Cerebellar nuclear complex (tissue), 1 donor: ENCODE data around the gene TGFBR3L.
"Not testable (repeated sequence)": the region's sequence is repeated elsewhere in the genome, so short reads cannot be mapped to it uniquely, and the experiment has no call there.

Experiments used
- DNase-seq, 2 experiments: peaks; one replicate each; lab custom pipeline; 2025; lab: John Stamatoyannopoulos, UW

The TGFBR3L gene

GRCh38 chr19:7928334-7928706 lies 13.7 kb downstream of the TGFBR3L start:
- no peak for DNase-seq

- DNase-seq: no peak
Measured at GRCh38 chr19:7928741-7929701, 14.4 kb downstream of the TGFBR3L start.

DNA sequence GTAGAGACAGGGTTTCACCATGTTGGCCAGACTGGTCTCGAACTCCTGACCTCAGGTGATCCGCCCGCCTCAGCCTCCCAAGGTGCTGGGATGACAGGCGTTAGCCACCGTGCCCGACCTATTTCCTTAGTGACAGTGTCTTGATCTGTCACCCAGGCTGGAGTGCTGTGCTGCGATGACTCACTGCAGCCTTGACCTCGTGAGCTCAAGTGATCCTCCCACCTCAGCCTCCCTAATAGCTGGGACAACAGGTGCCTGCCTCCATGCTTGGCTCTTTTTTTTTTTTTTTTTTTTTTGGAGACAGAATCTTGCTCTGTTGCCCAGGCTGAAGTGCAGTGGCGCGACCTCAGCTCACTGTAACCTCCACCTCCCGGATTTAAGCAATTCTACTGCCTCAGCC lies 15.4 kb downstream of the TGFBR3L start:
- not testable (repeated sequence) for DNase-seq

- DNase-seq: no peak
Measured at GRCh38 chr19:7930765-7931164, 16.1 kb downstream of the TGFBR3L start.

GRCh38 chr19:7931221-7932061 lies 16.8 kb downstream of the TGFBR3L start:
- DNase-seq: no peak

DNA sequence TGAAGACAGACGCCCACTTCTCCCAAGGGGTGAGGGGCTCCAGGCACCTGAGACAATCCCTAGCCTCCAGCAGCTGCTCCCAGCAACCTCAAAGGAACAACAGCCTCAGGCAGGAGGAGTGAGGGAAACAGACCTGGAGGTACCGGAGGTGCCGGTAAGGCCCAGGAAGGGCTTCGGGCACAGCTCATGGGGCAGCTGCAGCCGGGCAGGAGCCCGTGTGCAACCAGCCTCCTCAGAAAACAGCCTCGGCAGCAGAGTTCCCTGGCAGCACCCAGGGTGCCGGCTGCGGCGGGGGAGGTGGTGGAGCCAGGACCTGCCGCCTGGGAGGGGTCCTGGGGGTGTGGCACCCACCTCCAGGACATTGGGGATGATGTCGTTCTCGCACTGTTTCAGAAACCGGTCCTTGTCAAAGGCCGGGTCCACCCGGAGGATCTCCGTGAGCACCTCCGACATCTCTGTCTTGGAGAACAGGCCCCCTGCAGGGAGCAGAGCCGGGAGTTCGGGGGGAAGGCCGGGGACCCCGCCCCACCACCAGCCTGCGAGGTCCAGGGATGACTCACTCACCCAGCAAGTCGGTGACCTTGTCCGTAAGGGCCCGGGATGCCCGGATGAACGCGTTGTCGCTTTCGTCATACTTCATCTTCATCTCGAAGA lies 17.8 kb downstream of the TGFBR3L start:
- no peak for DNase-seq

- no peak for DNase-seq
Measured at GRCh38 chr19:7932930-7933300, 18.3 kb downstream of the TGFBR3L start.

DNA sequence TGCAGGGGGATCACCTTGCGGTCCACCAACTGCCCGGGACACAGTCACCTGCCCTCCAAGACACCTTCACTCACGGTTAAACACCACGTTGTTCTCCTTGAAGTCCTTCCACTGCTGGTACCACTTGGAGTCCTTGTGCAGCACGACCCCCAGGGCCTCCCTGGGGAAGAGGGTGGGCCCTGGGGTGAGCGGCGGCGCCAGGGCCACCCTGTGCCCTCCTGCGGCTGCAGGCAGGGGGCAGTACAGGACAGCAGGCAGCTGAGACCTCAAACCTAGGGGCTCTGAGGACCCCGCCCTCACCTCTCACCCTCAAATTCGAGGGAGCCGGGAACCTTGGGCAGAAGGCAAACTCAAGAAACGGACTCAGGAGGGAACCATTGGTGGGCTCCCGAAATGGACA lies 18.8 kb downstream of the TGFBR3L start:
- no peak for DNase-seq

DNA sequence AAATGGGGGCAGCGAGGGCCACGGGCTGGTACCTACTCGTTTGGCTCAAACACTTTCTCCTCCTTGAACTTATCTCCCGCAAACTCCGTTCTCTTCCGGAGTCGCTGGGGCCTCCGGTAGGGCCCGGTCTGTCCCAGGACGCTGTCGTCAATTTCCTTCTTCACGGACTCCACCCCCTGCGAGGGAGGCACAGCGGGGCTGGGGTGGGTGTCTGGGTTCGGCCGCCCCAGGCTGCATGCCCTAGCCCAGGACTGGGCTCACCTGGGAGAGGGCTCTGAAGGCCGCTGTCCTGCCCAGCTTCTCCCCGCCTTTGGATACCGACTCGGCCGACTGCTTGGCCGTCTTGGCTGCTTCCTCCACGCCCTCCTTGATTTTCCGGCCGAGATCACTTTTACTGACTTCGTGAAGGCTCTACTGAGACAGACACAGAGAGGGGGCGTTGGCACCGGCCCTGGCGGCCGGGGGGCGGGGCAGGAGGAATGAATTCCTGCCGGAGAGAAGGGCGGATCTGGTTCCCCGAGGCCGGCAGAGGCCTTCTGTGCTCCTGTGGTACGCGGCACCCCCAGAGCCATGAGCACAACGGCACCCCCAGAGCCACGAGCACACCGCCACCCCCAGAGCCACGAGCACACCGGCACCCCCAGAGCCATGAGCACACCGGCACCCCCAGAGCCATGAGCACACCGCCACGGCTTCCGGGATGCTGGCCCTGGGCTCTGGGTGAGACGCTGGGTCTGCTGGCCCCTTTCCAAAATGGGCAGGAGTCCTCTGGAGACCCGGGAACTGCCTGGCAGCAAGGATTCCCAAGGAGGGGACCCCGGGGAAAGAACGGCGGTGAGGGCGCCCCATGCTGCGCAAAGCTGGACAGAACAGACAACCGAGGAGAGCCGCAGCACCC lies 19.4 kb downstream of the TGFBR3L start:
- DNase-seq: no peak

GRCh38 chr19:7934766-7935165 lies 20.1 kb downstream of the TGFBR3L start:
- no peak for DNase-seq

GRCh38 chr19:7940841-7941240 lies 26.2 kb downstream of the TGFBR3L start:
- no peak for DNase-seq

DNA sequence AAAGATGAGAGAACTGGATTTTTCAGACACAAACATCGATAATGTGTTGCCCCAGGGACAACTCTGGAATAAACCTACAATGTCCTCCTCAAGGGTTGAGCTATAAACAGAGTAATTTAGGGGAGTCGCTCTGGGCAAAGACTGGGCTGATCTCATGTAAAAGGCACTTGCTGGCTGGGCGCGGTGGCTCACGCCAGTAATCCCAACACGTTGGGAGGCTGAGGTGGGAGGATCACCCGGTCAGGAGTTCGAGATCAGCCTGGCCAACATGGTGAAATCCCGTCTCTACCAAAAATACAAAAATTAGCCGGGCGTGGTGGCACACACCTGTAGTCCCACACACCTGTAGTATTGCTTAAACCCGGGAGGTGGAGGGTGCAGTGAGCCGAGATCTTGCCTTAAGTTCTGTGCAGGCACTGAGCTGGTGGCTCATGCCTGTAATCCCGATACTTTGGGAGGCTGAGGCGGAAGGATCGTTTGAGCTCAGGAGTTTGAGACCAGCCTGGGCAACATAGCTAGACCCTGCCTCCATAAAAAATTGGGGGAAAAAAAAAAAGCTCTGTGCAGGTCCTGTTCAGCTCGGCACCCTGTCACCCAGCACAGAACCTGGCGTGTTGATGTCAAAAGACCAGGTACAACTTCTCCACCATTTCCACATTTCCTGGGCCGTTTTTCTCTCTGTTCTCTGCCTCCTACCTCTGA lies 27.4 kb downstream of the TGFBR3L start:
- DNase-seq: no peak

- no peak for DNase-seq
Measured at GRCh38 chr19:7942981-7943443, 28.4 kb downstream of the TGFBR3L start.

- peak; percentile 99 to 100 for DNase-seq
Measured at GRCh38 chr19:7943444-7944176, 29.0 kb downstream of the TGFBR3L start, which contains the start of gene TIMM44. Gene TIMM44, minus strand, starts transcription at chr19:7943666. Its CDS starts 15 bp downstream, at chr19:7943651.

DNA sequence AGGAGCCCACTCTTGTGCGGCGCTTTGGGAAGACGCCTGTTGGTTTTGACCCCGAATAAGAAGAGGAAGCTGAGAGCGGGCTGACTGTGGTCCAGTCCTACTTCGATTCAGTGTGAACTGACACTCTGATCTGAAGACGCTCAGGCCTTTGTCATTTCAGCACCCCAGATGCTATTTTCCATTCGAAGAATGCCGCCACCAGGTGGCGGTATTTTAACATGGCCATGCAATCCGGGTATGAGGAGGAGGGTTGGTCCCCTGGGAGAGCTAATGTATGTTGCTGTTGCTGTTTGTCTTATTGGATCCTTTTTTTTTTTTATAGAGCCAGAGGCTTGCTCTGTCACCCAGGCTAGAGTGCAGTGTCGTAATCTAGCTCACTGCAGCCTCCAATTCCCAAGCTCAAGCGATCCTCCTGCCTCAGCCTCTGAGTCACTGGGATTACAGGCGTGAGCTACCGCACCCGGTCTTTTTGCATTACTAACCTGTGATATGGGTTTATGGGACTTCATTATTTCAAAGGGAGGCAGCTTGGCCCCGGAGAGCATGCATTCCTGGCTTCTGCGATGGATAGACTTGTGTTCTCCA lies 29.6 kb downstream of the TGFBR3L start:
- DNase-seq: peak in 1 of 2 experiments; percentile 65

- DNase-seq: no peak
Measured at GRCh38 chr19:7947939-7948338, 33.3 kb downstream of the TGFBR3L start.

GRCh38 chr19:7953060-7953459 lies 38.4 kb downstream of the TGFBR3L start:
- DNase-seq: peak in 1 of 2 experiments; percentile 43

GRCh38 chr19:7953576-7953975 lies 38.9 kb downstream of the TGFBR3L start:
- DNase-seq: no peak

GRCh38 chr19:7955696-7956095 lies 41.1 kb downstream of the TGFBR3L start:
- no peak for DNase-seq
